GM23338 (cell line): ENCODE results near the gene DDN. TPM values are rescaled to one million over a fixed set of nuclear protein-coding genes. Genes with fewer than 3 reads are reported as not detected.

Source experiments
- ATAC-seq: fragments of 200-7000 bp; cut with Tn5 transposase; 3 replicates; pipeline ENCODE4 v1.9.1; 2020
- DNase-seq: peaks from one replicate; pipeline ENCODE4 v3.0.0-alpha.2; 2015; ENCODE audit warnings: low spot score
- H2AFZ ChIP-seq: fragments of 200-600 bp; sonication (generic); 2 replicates; pipeline ENCODE4 v1.8.0; 2016; ENCODE audit warnings: antibody characterized with exemption, mild to moderate bottlenecking, moderate library complexity
- H3F3A ChIP-seq: fragments of 200-600 bp; sonication (generic); replicated peaks from 2 replicates; pipeline ENCODE4 v1.8.0; 2017; ENCODE audit warnings: antibody characterized with exemption, mixed run types, low read depth
- H3K27ac ChIP-seq: fragments of 200-600 bp; sonication (generic); 2 replicates; pipeline ENCODE4 v1.6.1; 2016; ENCODE audit warnings: low read depth
- H3K27me3 ChIP-seq: fragments of 200-600 bp; sonication (generic); 2 replicates; pipeline ENCODE4 v1.8.0; 2016; ENCODE audit warnings: mild to moderate bottlenecking, mixed run types, moderate library complexity; ENCODE audit not compliant: insufficient read depth
- H3K36me3 ChIP-seq: fragments of 200-600 bp; sonication (generic); 2 replicates; pipeline ENCODE4 v1.8.0; 2016; ENCODE audit warnings: mild to moderate bottlenecking; ENCODE audit not compliant: insufficient read depth
- H3K4me1 ChIP-seq: fragments of 200-600 bp; sonication (generic); 2 replicates; pipeline ENCODE4 v1.8.0; 2016; ENCODE audit warnings: mild to moderate bottlenecking, moderate library complexity; ENCODE audit not compliant: insufficient read depth
- H3K4me2 ChIP-seq: fragments of 200-600 bp; sonication (generic); 2 replicates; pipeline ENCODE4 v1.7.1; 2017; ENCODE audit warnings: mixed run types
- H3K4me3 ChIP-seq: fragments of 200-600 bp; sonication (generic); 2 replicates; pipeline ENCODE4 v1.6.1; 2016; ENCODE audit warnings: mixed run types
- H3K79me2 ChIP-seq: fragments of 200-600 bp; sonication (generic); replicated peaks from 2 replicates; pipeline ENCODE4 v1.8.0; 2017; ENCODE audit warnings: mild to moderate bottlenecking; ENCODE audit not compliant: insufficient read depth
- H3K9me2 ChIP-seq: fragments of 200-600 bp; sonication (generic); 2 replicates; pipeline ENCODE4 v1.8.0; 2017; ENCODE audit not compliant: insufficient read depth
- H4K20me1 ChIP-seq: fragments of 200-600 bp; sonication (generic); replicated peaks from 2 replicates; pipeline ENCODE4 v1.8.0; 2017; ENCODE audit warnings: mild to moderate bottlenecking; ENCODE audit not compliant: insufficient read depth
- H3K27ac Mint-ChIP-seq: 2 replicates; pipeline ENCODE4 v1.8.0; 2020; ENCODE audit warnings: inconsistent platforms, mild to moderate bottlenecking, moderate library complexity, mixed read lengths
- H3K27me3 Mint-ChIP-seq: 3 replicates; pipeline ENCODE4 v1.8.0; 2022; ENCODE audit warnings: low read depth, mild to moderate bottlenecking, moderate library complexity, mixed read lengths, inconsistent platforms; ENCODE audit not compliant: insufficient read depth, poor library complexity
- H3K36me3 Mint-ChIP-seq: 3 replicates; pipeline ENCODE4 v1.8.0; 2021; ENCODE audit warnings: low read depth, mild to moderate bottlenecking, inconsistent platforms, moderate library complexity, mixed read lengths
- H3K4me1 Mint-ChIP-seq: 3 replicates; pipeline ENCODE4 v1.8.0; 2020; ENCODE audit warnings: mild to moderate bottlenecking, inconsistent platforms, mixed read lengths
- H3K4me3 Mint-ChIP-seq: 3 replicates; pipeline ENCODE4 v1.8.0; 2021; ENCODE audit warnings: moderate library complexity, mild to moderate bottlenecking, inconsistent platforms, mixed read lengths
- H3K9me3 Mint-ChIP-seq: 3 replicates; pipeline ENCODE4 v1.8.0; 2020; ENCODE audit warnings: moderate library complexity, mild to moderate bottlenecking, inconsistent platforms, mixed read lengths
- EZH2 ChIP-seq: fragments of 200-600 bp; sonication (generic); IDR thresholded peaks from one replicate; pipeline ENCODE4 v1.8.0; 2017; ENCODE audit warnings: antibody characterized with exemption, mild to moderate bottlenecking, low read depth; ENCODE audit not compliant: unreplicated experiment
- EZH2phosphoT487 ChIP-seq: fragments of 200-600 bp; sonication (generic); IDR thresholded peaks from one replicate; pipeline ENCODE4 v1.8.1; 2018; ENCODE audit warnings: antibody characterized with exemption; ENCODE audit not compliant: unreplicated experiment
- JUNB ChIP-seq: IDR thresholded peaks from one replicate; pipeline ENCODE4 v1.6.1; 2016; ENCODE audit warnings: antibody characterized with exemption; ENCODE audit not compliant: unreplicated experiment
- NANOG ChIP-seq: IDR thresholded peaks from 2 replicates; pipeline ENCODE4 v1.6.1; 2016; ENCODE audit warnings: antibody characterized with exemption, borderline replicate concordance
- ZNF331 ChIP-seq: fragments of 250-450 bp; sonication (Bioruptor Pico); IDR thresholded peaks from 2 replicates; pipeline ENCODE4 v1.5.0; 2020; ENCODE audit warnings: low read depth, mild to moderate bottlenecking, moderate library complexity
- polyA plus RNA-seq: library from polyadenylated mRNA; unstranded; fragments of >200 nt; fragmentation: Nextera tagmentation; extraction: Ambion mirVana; gene quantifications from 2 replicates; pipeline ENCODE4 v1.2.1, GENCODE V29; 2016
- total RNA-seq: library from RNA; depleted of rRNA; stranded (reverse); fragments of >200 nt; shearing (Covaris generic); gene quantifications from 2 replicates; pipeline ENCODE4 v1.2.3, GENCODE V29; 2014
- TF ChIP-seq, protein P1 (sequence below): IDR thresholded peaks from one replicate; pipeline ENCODE4 v1.6.1; 2018; ENCODE audit warnings: antibody characterized with exemption; ENCODE audit not compliant: unreplicated experiment
- TF ChIP-seq, protein P2 (sequence below): IDR thresholded peaks from 2 replicates; pipeline ENCODE4 v1.6.1; 2016; ENCODE audit warnings: antibody characterized with exemption

DDN gene
- total and polyA plus RNA-seq, 2 experiments from 2014 or later: 0.10 TPM; not detected in 1

DNA sequence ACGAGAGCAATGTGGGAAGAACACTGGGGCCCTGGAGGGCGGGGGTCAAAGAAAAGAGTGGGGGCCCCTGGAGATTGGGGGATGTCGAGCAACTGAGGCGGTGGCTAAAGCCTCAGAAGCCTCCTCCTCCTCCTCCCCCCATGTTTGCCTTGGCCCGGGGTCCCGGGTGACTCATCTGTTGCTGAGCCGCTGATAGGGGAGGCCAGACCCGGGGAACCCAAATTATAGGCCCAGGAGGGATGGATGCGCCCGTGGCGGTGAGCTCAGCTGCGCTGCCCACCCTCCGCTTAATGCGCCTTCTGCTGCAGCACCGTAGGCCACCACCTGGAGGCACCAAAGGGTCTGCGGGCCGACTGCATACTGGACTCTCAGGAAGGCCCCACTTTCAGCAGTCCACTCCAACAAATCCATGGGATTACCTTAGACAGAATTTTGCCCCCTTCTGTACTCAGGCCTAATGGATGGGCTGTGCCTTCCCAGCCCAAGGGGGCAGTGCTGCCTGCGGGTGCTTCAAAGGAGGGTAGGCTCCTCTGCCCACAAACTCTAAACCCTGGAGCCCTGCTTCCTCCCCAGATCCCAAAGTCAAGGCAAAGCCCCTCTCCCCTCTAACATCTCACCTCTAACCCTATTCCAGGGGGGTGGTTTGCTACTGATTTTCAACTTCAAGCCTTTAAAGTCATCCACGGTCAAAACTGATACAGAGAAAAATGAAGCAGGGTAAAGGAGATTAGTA is 25.1 kb downstream of the DDN start (continued):
- TF ChIP-seq, protein P1, sequence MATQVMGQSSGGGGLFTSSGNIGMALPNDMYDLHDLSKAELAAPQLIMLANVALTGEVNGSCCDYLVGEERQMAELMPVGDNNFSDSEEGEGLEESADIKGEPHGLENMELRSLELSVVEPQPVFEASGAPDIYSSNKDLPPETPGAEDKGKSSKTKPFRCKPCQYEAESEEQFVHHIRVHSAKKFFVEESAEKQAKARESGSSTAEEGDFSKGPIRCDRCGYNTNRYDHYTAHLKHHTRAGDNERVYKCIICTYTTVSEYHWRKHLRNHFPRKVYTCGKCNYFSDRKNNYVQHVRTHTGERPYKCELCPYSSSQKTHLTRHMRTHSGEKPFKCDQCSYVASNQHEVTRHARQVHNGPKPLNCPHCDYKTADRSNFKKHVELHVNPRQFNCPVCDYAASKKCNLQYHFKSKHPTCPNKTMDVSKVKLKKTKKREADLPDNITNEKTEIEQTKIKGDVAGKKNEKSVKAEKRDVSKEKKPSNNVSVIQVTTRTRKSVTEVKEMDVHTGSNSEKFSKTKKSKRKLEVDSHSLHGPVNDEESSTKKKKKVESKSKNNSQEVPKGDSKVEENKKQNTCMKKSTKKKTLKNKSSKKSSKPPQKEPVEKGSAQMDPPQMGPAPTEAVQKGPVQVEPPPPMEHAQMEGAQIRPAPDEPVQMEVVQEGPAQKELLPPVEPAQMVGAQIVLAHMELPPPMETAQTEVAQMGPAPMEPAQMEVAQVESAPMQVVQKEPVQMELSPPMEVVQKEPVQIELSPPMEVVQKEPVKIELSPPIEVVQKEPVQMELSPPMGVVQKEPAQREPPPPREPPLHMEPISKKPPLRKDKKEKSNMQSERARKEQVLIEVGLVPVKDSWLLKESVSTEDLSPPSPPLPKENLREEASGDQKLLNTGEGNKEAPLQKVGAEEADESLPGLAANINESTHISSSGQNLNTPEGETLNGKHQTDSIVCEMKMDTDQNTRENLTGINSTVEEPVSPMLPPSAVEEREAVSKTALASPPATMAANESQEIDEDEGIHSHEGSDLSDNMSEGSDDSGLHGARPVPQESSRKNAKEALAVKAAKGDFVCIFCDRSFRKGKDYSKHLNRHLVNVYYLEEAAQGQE: no peak
- no peak for TF ChIP-seq NANOG

DNA sequence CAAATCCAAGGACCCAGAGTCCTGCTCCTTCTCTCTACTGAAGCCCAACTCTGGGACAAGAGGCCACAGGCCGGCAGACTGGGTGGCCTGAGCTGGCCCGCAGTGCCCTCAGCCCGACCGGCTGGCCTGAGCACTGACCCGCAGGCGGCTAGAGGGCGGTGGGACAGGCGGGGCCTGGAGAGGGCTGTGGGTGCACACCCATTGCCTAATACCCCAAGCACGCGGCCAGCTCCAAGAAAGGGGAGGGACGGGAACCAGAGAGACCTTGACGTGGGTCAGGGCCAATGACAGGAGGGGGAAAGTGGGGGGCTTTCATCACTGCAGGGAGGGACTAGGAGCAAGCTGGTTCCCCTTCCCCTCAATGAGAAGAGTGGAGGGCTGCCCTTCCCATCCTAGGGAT is 25.6 kb downstream of the DDN start:
- Histone ChIP-seq H3K4me2 (no peak overlapping the region), H2AFZ (no peak overlapping the region), H3K4me1 (peaks cover 30% of the 10 kb centered on the region), H3K27me3 (peaks cover 100% of the 10 kb centered on the region), H3K27ac (no peak overlapping the region), H3K4me3 (no peak overlapping the region), H3F3A (peaks cover 15% of the 10 kb centered on the region; the same call in 1 of the 2 replicates), H3K36me3 (no peaks in the 10 kb centered on the region), H3K9me2 (no peaks in the 10 kb centered on the region), H3K79me2 (no peaks in the 10 kb centered on the region), H4K20me1 (peaks cover 22% of the 10 kb centered on the region)
- Mint-ChIP-seq H3K27ac (no peak overlapping the region), H3K9me3 (no peaks in the 10 kb centered on the region; the same call in 2 of the 3 replicates), H3K4me1 (peaks cover 38% of the 10 kb centered on the region), H3K36me3 (no peaks in the 10 kb centered on the region; the same call in 1 of the 3 replicates), H3K27me3 (peaks cover 100% of the 10 kb centered on the region), H3K4me3 (no peak overlapping the region; the same call in 1 of the 3 replicates)
- DNase-seq: no peak
- peak; percentile 60 for TF ChIP-seq EZH2
- no peak for TF ChIP-seq EZH2phosphoT487
- TF ChIP-seq, protein P1: no peak
- TF ChIP-seq, protein P2, sequence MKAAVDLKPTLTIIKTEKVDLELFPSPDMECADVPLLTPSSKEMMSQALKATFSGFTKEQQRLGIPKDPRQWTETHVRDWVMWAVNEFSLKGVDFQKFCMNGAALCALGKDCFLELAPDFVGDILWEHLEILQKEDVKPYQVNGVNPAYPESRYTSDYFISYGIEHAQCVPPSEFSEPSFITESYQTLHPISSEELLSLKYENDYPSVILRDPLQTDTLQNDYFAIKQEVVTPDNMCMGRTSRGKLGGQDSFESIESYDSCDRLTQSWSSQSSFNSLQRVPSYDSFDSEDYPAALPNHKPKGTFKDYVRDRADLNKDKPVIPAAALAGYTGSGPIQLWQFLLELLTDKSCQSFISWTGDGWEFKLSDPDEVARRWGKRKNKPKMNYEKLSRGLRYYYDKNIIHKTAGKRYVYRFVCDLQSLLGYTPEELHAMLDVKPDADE: no peak
- no peak for TF ChIP-seq JUNB
- no peak for TF ChIP-seq ZNF331 (CRISPR knock-in tag)
- no peak for ATAC-seq
